A549 (cell line): ENCODE measurements around the gene LZTFL1. TPM values are rescaled to one million over a fixed set of nuclear protein-coding genes. Genes with fewer than 3 reads are reported as not detected.

Source experiments
- ATAC-seq, 2 experiments: fragments of 200-7000 bp in 1 of 2; fragments of >200 bp in 1 of 2; cut with Nextera tagmentation in 1 of 2; cut with Tn5 transposase in 1 of 2; 3 replicates each; pipeline versions ENCODE4 v1.8.0 to v1.9.1; 2018 to 2020; ENCODE audit warnings: mild to moderate bottlenecking in 1 of 2, moderate library complexity in 1 of 2
- CTCF ChIA-PET: fragments of 300-600 bp; sonication (Branson Sonifier 250); formaldehyde crosslinking; extraction: SDS; loops from one replicate; lab custom pipeline; 2021; ENCODE audit warnings: antibody characterized with exemption, inconsistent platforms; lab: Yijun Ruan, JAX
- POLR2A ChIA-PET: fragments of 350-600 bp; formaldehyde crosslinking; extraction: SDS; loops from one replicate; lab custom pipeline; 2021; ENCODE audit warnings: antibody characterized with exemption, inconsistent platforms; lab: Yijun Ruan, JAX
- DNase-seq, 2 experiments: peaks; one replicate each; pipeline versions ENCODE4 v3.0.0 to v3.0.0-alpha.2; 2011 to 2016; ENCODE audit warnings: low read depth in 1 of 2, low spot score in 1 of 2
- FAIRE-seq: peaks from 2 replicates; lab custom pipeline; 2011; peaks lifted over from hg19 to GRCh38; lab: Jason Lieb, UNC
- H3K27ac ChIP-seq, 2 experiments: fragments of >200 bp; sonication (Bioruptor Twin); formaldehyde crosslinking; 3 replicates each; pipeline ENCODE4 v1.5.1; 2016 to 2017
- H3K4me1 ChIP-seq: fragments of >200 bp; sonication (Bioruptor Twin); formaldehyde crosslinking; 3 replicates; pipeline ENCODE4 v1.6.1; 2016
- H3K4me2 ChIP-seq: fragments of >200 bp; sonication (Bioruptor Twin); formaldehyde crosslinking; 3 replicates; pipeline ENCODE4 v1.6.1; 2016
- H3K4me3 ChIP-seq: fragments of >200 bp; sonication (Bioruptor Twin); formaldehyde crosslinking; 3 replicates; pipeline ENCODE4 v1.5.1; 2016
- H3K9me3 ChIP-seq: fragments of >200 bp; sonication (Bioruptor Twin); formaldehyde crosslinking; 3 replicates; pipeline ENCODE4 v1.6.1; 2016
- BHLHE40 ChIP-seq: IDR thresholded peaks from 2 replicates; pipeline ENCODE4 v1.6.1; 2012; ENCODE audit warnings: low read depth, low read length, inconsistent platforms
- CHD2 ChIP-seq: fragments of 150-350 bp; IDR thresholded peaks from 2 replicates; pipeline ENCODE4 v1.6.1; 2014; ENCODE audit warnings: low read length; ENCODE audit not compliant: partially characterized antibody
- CTCF ChIP-seq: fragments of >200 bp; sonication (Bioruptor Twin); formaldehyde crosslinking; IDR thresholded peaks from 3 replicates; pipeline ENCODE4 v1.5.1; 2016
- EHF ChIP-seq: fragments of 250-450 bp; sonication (Bioruptor Pico); IDR thresholded peaks from 2 replicates; pipeline ENCODE4 v1.5.0; 2020; ENCODE audit warnings: mild to moderate bottlenecking
- EHMT2 ChIP-seq: fragments of 200-600 bp; sonication (generic); IDR thresholded peaks from 2 replicates; pipeline ENCODE4 v1.6.1; 2016; ENCODE audit warnings: antibody characterized with exemption, low read depth, mild to moderate bottlenecking, moderate library complexity
- FOXS1 ChIP-seq: fragments of 250-450 bp; sonication (Bioruptor Pico); IDR thresholded peaks from 2 replicates; pipeline ENCODE4 v1.5.0; 2020; ENCODE audit warnings: mild to moderate bottlenecking, moderate library complexity
- HDAC2 ChIP-seq: fragments of 200-600 bp; sonication (generic); IDR thresholded peaks from 2 replicates; pipeline ENCODE4 v1.6.1; 2016
- HEYL ChIP-seq: fragments of 250-450 bp; sonication (Bioruptor Pico); IDR thresholded peaks from 2 replicates; pipeline ENCODE4 v1.8.0; 2021; ENCODE audit warnings: mild to moderate bottlenecking, moderate library complexity
- HOXB5 ChIP-seq: fragments of 250-450 bp; sonication (Bioruptor Pico); IDR thresholded peaks from 2 replicates; pipeline ENCODE4 v1.5.0; 2020; ENCODE audit warnings: mild to moderate bottlenecking, moderate library complexity
- JUN ChIP-seq, 2 experiments: fragments of >200 bp; sonication (Bioruptor Twin); formaldehyde crosslinking; IDR thresholded peaks; 2 replicates in 1 of 2; 3 replicates in 1 of 2; pipeline ENCODE4 v1.6.1; 2016 to 2017
- MAZ ChIP-seq: fragments of 150-350 bp; IDR thresholded peaks from 2 replicates; pipeline ENCODE4 v1.6.1; 2014; ENCODE audit warnings: antibody characterized with exemption, low read depth, low read length, borderline replicate concordance
- MYC ChIP-seq: IDR thresholded peaks from 2 replicates; pipeline ENCODE4 v1.6.1; 2012; ENCODE audit warnings: mild to moderate bottlenecking, inconsistent platforms, low read length, improper control_type of control experiment, borderline replicate concordance
- NFE2L2 ChIP-seq: fragments of 150-350 bp; conservative IDR thresholded peaks from 2 replicates; pipeline ENCODE4 v1.6.1; 2014; ENCODE audit warnings: low read length
- NPAS2 ChIP-seq: fragments of 250-450 bp; sonication (Bioruptor Pico); IDR thresholded peaks from 2 replicates; pipeline ENCODE4 v1.8.0; 2022; ENCODE audit warnings: mild to moderate bottlenecking, moderate library complexity, borderline replicate concordance
- NR3C1 ChIP-seq: fragments of >200 bp; sonication (Bioruptor Twin); formaldehyde crosslinking; IDR thresholded peaks from 3 replicates; pipeline ENCODE4 v1.6.1; 2017
- RARB ChIP-seq: fragments of 250-450 bp; sonication (Bioruptor Pico); IDR thresholded peaks from 2 replicates; pipeline ENCODE4 v1.8.0; 2021; ENCODE audit warnings: mild to moderate bottlenecking, moderate library complexity
- RNF2 ChIP-seq: fragments of 200-600 bp; sonication (generic); IDR thresholded peaks from 2 replicates; pipeline ENCODE4 v1.6.1; 2016; ENCODE audit warnings: low read depth, mild to moderate bottlenecking, antibody characterized with exemption, moderate library complexity, borderline replicate concordance
- TP53 ChIP-seq: fragments of 250-450 bp; sonication (Bioruptor Pico); IDR thresholded peaks from 2 replicates; pipeline ENCODE4 v1.5.0; 2021; ENCODE audit warnings: mild to moderate bottlenecking, moderate library complexity
- ZNF302 ChIP-seq: fragments of 250-450 bp; sonication (Bioruptor Pico); IDR thresholded peaks from 2 replicates; pipeline ENCODE4 v1.9.0; 2021; ENCODE audit warnings: inconsistent platforms, mild to moderate bottlenecking, moderate library complexity
- ZSCAN20 ChIP-seq: fragments of 250-450 bp; sonication (Bioruptor Pico); IDR thresholded peaks from 2 replicates; pipeline ENCODE4 v1.8.0; 2022; ENCODE audit warnings: mild to moderate bottlenecking, moderate library complexity
- WGBS: methylation state at CpG from one replicate; pipeline ENCODE4 v1.1.6; 2017; ENCODE audit errors: missing lambda C conversion rate; 5-methylcytosine and 5-hydroxymethylcytosine counted together
- polyA plus RNA-seq, 4 experiments: library from polyadenylated mRNA; depleted of rRNA in 3 of 4; stranded (reverse); fragments of >200 nt; fragmentation: RNase III in 1 of 4; extraction: RNeasy Plus Mini Kit Qiagen cat#74134 plus additional on column Dnase treatment in 1 of 4; gene quantifications; 2 replicates in 3 of 4; 3 replicates in 1 of 4; pipeline ENCODE4 v1.2.3, GENCODE V29; 2011 to 2017
- TF ChIP-seq, protein P1 (sequence below): fragments of >200 bp; sonication (Bioruptor Twin); formaldehyde crosslinking; IDR thresholded peaks from 2 replicates; pipeline ENCODE4 v1.6.1; 2016
- TF ChIP-seq, protein P2 (sequence below): IDR thresholded peaks from 2 replicates; pipeline ENCODE4 v1.6.1; 2012; ENCODE audit warnings: low read depth, borderline replicate concordance
- TF ChIP-seq, protein P3 (sequence below): fragments of 250-450 bp; sonication (Bioruptor Pico); IDR thresholded peaks from 2 replicates; pipeline ENCODE4 v1.5.0; 2020; ENCODE audit warnings: low read depth, mild to moderate bottlenecking, moderate library complexity
- TF ChIP-seq, protein P4 (sequence below): fragments of 150-350 bp; IDR thresholded peaks from 2 replicates; pipeline ENCODE4 v1.6.1; 2014; ENCODE audit warnings: low read depth, mild to moderate bottlenecking, low read length

Gene LZTFL1
- polyA plus RNA-seq, 2 of the 4 experiments (the other 2 are of a cell fraction) = 10.8 to 25.0 TPM

- TF ChIP-seq CTCF (no peak), NR3C1 (no peak), HOXB5 (no peak), NFE2L2 (no peak), TP53 (CRISPR knock-in tag) (no peak)
- TF ChIP-seq, protein P1, sequence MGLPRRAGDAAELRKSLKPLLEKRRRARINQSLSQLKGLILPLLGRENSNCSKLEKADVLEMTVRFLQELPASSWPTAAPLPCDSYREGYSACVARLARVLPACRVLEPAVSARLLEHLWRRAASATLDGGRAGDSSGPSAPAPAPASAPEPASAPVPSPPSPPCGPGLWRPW = no peak
Observed at GRCh38 chr3:45783667-45784066, 58.3 kb downstream of the LZTFL1 start (continued).

DNA sequence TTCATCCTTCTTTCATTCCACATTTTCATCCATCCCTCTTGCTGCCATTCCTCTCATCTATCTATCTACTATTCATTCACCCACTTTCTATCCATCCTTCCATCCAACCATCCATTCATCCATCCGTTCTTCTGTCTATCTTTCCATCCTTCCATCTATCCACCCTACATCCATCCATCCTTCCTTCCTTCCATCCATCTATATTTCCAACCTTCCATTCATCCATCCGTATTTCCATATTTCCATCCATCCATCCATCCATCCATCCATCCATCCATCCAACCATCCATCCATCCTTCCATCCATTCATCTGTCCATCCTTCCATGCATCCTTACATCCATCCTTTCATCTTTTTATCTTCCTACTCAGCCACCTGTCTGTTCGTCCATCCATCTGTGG is 59.5 kb downstream of the LZTFL1 start:
- ChIA-PET POLR2A (no interaction called here), CTCF (interaction anchor here (1.2 to 1.5 kb wide), 3 partner anchors 18 to 21 kb away, joined by 3 to 4 read pairs (median 3); no protein-coding TSS in a partner anchor)
- DNase-seq (no peak), ATAC-seq (no peak), FAIRE-seq (no peak)
- Histone ChIP-seq H3K27ac (no peak overlapping the region), H3K4me3 (no peak overlapping the region), H3K4me2 (no peak overlapping the region), H3K9me3 (no peaks in the 10 kb centered on the region), H3K4me1 (no peaks in the 10 kb centered on the region)
- TF ChIP-seq, protein P2, sequence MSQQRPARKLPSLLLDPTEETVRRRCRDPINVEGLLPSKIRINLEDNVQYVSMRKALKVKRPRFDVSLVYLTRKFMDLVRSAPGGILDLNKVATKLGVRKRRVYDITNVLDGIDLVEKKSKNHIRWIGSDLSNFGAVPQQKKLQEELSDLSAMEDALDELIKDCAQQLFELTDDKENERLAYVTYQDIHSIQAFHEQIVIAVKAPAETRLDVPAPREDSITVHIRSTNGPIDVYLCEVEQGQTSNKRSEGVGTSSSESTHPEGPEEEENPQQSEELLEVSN = no peak
- TF ChIP-seq BHLHE40 = no peak
- WGBS = 20% methylated on average over 3 of the region's 3 CpGs

- H3K4me3 ChIP-seq = no peak overlapping the region
- H3K27ac ChIP-seq = no peak overlapping the region
- TF ChIP-seq CHD2 (no peak), JUN (IDR thresholded peaks at IDR 0.05) (no peak), ZNF302 (no peak)
- TF ChIP-seq, protein P2 = no peak
- TF ChIP-seq, all 56 proteins: peak for 0
- H3K4me1 ChIP-seq = no peaks in the 10 kb centered on the region
- WGBS = 37% methylated on average over 4 of the region's 12 CpGs
- H3K9me3 ChIP-seq = no peaks in the 10 kb centered on the region
- no peak overlapping the region for H3K4me2 ChIP-seq
- no peak for DNase-seq
- ChIA-PET POLR2A (no interaction called here), CTCF (interaction anchor here (0.9 to 1.5 kb wide), 5 partner anchors 19 to 44 kb away, joined by 3 to 4 read pairs (median 4); no protein-coding TSS in a partner anchor)
- FAIRE-seq = no peak
- no peak for ATAC-seq
Observed at GRCh38 chr3:45781841-45782240, 60.1 kb downstream of the LZTFL1 start.

DNA sequence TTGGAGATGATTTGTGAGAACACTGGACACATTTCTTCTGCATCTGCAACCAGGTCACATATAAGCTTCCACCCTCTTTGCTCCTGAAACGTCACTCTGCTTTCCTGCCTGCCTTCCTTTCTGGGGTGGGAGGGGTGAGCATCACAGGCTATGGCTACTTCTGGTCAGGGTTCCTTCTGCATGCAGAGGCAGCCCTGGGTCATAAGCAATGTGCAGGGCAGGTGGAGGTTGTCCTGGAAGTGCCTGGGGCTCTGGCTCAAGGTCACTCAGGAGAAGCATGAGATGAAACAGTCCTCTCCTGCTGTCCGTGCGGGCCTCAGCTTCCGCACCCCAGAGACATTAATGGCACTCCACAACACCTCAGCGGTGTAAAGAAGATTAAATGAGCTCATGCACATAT is 60.6 kb downstream of the LZTFL1 start:
- DNase-seq (no peak), ATAC-seq (no peak), FAIRE-seq (no peak)
- no peak for TF ChIP-seq TP53 (CRISPR knock-in tag)
- TF ChIP-seq RNF2 = no peak
- TF ChIP-seq MAZ = no peak
- no peak for TF ChIP-seq MYC
- TF ChIP-seq HDAC2 = no peak
- TF ChIP-seq, protein P3, sequence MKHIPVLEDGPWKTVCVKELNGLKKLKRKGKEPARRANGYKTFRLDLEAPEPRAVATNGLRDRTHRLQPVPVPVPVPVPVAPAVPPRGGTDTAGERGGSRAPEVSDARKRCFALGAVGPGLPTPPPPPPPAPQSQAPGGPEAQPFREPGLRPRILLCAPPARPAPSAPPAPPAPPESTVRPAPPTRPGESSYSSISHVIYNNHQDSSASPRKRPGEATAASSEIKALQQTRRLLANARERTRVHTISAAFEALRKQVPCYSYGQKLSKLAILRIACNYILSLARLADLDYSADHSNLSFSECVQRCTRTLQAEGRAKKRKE (CRISPR knock-in tag) = no peak
- TF ChIP-seq JUN (IDR thresholded peaks at IDR 0.05) = no peak
- no peak for TF ChIP-seq RARB (CRISPR knock-in tag)
- no peak for TF ChIP-seq NPAS2
- no peak for TF ChIP-seq FOXS1
- TF ChIP-seq EHMT2 = no peak
- no peak for TF ChIP-seq CHD2
- TF ChIP-seq ZSCAN20 (CRISPR knock-in tag) = no peak
- no peak for TF ChIP-seq EHF
- TF ChIP-seq, protein P4, sequence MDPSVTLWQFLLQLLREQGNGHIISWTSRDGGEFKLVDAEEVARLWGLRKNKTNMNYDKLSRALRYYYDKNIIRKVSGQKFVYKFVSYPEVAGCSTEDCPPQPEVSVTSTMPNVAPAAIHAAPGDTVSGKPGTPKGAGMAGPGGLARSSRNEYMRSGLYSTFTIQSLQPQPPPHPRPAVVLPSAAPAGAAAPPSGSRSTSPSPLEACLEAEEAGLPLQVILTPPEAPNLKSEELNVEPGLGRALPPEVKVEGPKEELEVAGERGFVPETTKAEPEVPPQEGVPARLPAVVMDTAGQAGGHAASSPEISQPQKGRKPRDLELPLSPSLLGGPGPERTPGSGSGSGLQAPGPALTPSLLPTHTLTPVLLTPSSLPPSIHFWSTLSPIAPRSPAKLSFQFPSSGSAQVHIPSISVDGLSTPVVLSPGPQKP = no peak
- no peak for TF ChIP-seq HEYL
- Histone ChIP-seq H3K4me3 (no peak overlapping the region), H3K27ac (no peak overlapping the region), H3K9me3 (no peaks in the 10 kb centered on the region), H3K4me1 (no peaks in the 10 kb centered on the region), H3K4me2 (no peak overlapping the region)
- ChIA-PET POLR2A (no interaction called here), CTCF (interaction anchor here (0.9 to 1.5 kb wide), 5 partner anchors 18 to 44 kb away, joined by 3 to 4 read pairs (median 4); no protein-coding TSS in a partner anchor)
- WGBS = 71% methylated on average over 5 of the region's 5 CpGs
